Tibial nerve (tissue), 4 donors: ENCODE results near the gene TNIK. TPM values are rescaled to one million over a fixed set of nuclear protein-coding genes. Genes with fewer than 3 reads are reported as not detected.

Source experiments
- DNase-seq, 2 donors: peaks; one replicate each; pipeline ENCODE4 v3.0.0-alpha.2; 2019; ENCODE audit warnings: low spot score in 2 of 2
- H3K27ac ChIP-seq, 4 donors: fragments of 200-600 bp; sonication (generic) in 3 of 4; one replicate each; pipeline ENCODE4 v1.5.1; 2017 to 2019; ENCODE audit warnings: mild to moderate bottlenecking in 1 of 4
- H3K27me3 ChIP-seq, 2 donors: fragments of 200-600 bp; sonication (generic) in 1 of 2; one replicate each; pipeline versions ENCODE4 v1.5.1 to v1.6.0; 2017 to 2019
- H3K36me3 ChIP-seq, 3 donors: fragments of 200-600 bp; sonication (generic); one replicate each; pipeline ENCODE4 v1.5.1; 2018 to 2019
- H3K4me1 ChIP-seq, 4 donors: fragments of 200-600 bp; sonication (generic) in 3 of 4; one replicate each; pipeline ENCODE4 v1.5.1; 2017 to 2019
- H3K4me3 ChIP-seq, 4 donors: fragments of 200-600 bp; sonication (generic) in 3 of 4; one replicate each; pipeline ENCODE4 v1.5.1; 2017 to 2019; ENCODE audit warnings: mild to moderate bottlenecking in 1 of 4, moderate library complexity in 1 of 4
- H3K9me3 ChIP-seq, 4 donors: fragments of 200-600 bp; sonication (generic) in 3 of 4; one replicate each; pipeline ENCODE4 v1.5.1; 2017 to 2019
- CTCF ChIP-seq, 5 experiments: fragments of 200-600 bp in 3 of 5; fragments of 450-650 bp in 2 of 5; sonication (generic) in 3 of 5; IDR thresholded peaks; one replicate each; pipeline ENCODE4 v1.5.1; 2016 to 2019; ENCODE audit warnings: antibody characterized with exemption in 5 of 5, mild to moderate bottlenecking in 3 of 5, moderate library complexity in 2 of 5
- EP300 ChIP-seq, 2 donors: sonication (generic); formaldehyde crosslinking; IDR thresholded peaks; one replicate each; pipeline ENCODE4 v1.6.1; 2017; ENCODE audit warnings: antibody characterized with exemption in 2 of 2, mild to moderate bottlenecking in 1 of 2
- POLR2A ChIP-seq, 2 donors: fragments of 450-650 bp; IDR thresholded peaks; one replicate each; pipeline ENCODE4 v1.6.1; 2017; ENCODE audit warnings: antibody characterized with exemption in 2 of 2, mild to moderate bottlenecking in 2 of 2, moderate library complexity in 2 of 2
- WGBS, 2 donors: methylation state at CpG; one replicate each; pipeline ENCODE4 v1.1.5; 2018; 5-methylcytosine and 5-hydroxymethylcytosine counted together
- total RNA-seq, 4 donors: library from RNA; depleted of rRNA; stranded (reverse); fragments of >200 nt; gene quantifications; one replicate each; pipeline ENCODE4 v1.1.0, GENCODE V29; 2016

TNIK gene
- total RNA-seq, 4 donors from 2014 or later: 5.4 to 11.1 (median 7.5) TPM

DNA sequence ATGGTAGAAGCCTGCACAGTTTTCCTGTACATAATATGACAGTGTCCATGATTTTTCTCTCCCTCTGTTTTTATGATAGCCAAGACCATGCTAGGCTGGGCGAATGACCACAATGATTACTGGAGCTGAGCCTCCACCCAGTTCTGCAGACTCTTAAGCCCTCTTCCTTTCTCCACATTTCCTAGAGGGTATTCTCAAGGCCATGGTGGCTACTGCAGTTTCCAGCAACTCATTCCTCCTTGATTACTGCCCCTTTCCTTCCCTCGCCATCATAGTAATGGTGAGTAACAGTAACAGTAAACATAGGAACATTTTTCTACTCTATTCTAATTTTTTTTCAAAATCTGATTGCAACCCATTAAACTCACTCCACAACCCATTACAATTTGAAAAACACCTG lies 20.2 kb downstream of the TNIK start:
- no peak for TF ChIP-seq CTCF (IDR thresholded peaks at IDR 0.05)
- no peak for TF ChIP-seq POLR2A (IDR thresholded peaks at IDR 0.05)
- no peak for TF ChIP-seq EP300 (IDR thresholded peaks at IDR 0.05)
- DNase-seq: no peak
- 93 to 96% methylated on average over 2 of the region's 2 CpGs for WGBS, 2 donors
- no peak overlapping the region for H3K4me3 ChIP-seq
- H3K9me3 ChIP-seq: no peaks in the 10 kb centered on the region
- no peaks in the 10 kb centered on the region for H3K27me3 ChIP-seq
- H3K36me3 ChIP-seq: no peaks in the 10 kb centered on the region
- no peak overlapping the region for H3K27ac ChIP-seq
- no peaks in the 10 kb centered on the region for H3K4me1 ChIP-seq

GRCh38 chr3:171437115-171437756 lies 23.0 kb downstream of the TNIK start:
- Histone ChIP-seq H3K36me3 (no peaks in the 10 kb centered on the region), H3K4me1 (no peaks in the 10 kb centered on the region), H3K27me3 (no peaks in the 10 kb centered on the region), H3K27ac (no peak overlapping the region), H3K9me3 (peaks cover 0 to 5% (median 0%) of the 10 kb centered on the region in 4 donors), H3K4me3 (no peak overlapping the region)
- WGBS, 2 donors: 50 to 64% methylated on average over 3 of the region's 3 CpGs
- TF ChIP-seq EP300 (IDR thresholded peaks at IDR 0.05): no peak
- no peak for TF ChIP-seq CTCF (IDR thresholded peaks at IDR 0.05)
- no peak for TF ChIP-seq POLR2A (IDR thresholded peaks at IDR 0.05)
- no peak for DNase-seq

- no peak overlapping the region for H3K27ac ChIP-seq
- H3K36me3 ChIP-seq: no peaks in the 10 kb centered on the region
- 62 to 72% methylated on average over 3 of the region's 3 CpGs for WGBS, 2 donors
- no peak overlapping the region for H3K4me3 ChIP-seq
- H3K9me3 ChIP-seq: peaks cover 0 to 5% (median 0%) of the 10 kb centered on the region in 4 donors
- H3K4me1 ChIP-seq: no peaks in the 10 kb centered on the region
- no peaks in the 10 kb centered on the region for H3K27me3 ChIP-seq
- no peak for DNase-seq
- TF ChIP-seq EP300 (IDR thresholded peaks at IDR 0.05) (no peak), CTCF (IDR thresholded peaks at IDR 0.05) (no peak), POLR2A (IDR thresholded peaks at IDR 0.05) (no peak)
Observed at GRCh38 chr3:171436380-171436779, 23.8 kb downstream of the TNIK start.

GRCh38 chr3:171435757-171436156 lies 24.4 kb downstream of the TNIK start:
- Histone ChIP-seq H3K27ac (no peak overlapping the region), H3K9me3 (peaks cover 0 to 5% (median 0%) of the 10 kb centered on the region in 4 donors), H3K4me3 (no peak overlapping the region), H3K4me1 (no peaks in the 10 kb centered on the region), H3K27me3 (no peaks in the 10 kb centered on the region), H3K36me3 (no peaks in the 10 kb centered on the region)
- TF ChIP-seq POLR2A (IDR thresholded peaks at IDR 0.05) (no peak), CTCF (IDR thresholded peaks at IDR 0.05) (no peak), EP300 (IDR thresholded peaks at IDR 0.05) (no peak)
- no peak for DNase-seq

- Histone ChIP-seq H3K4me1 (no peaks in the 10 kb centered on the region), H3K27me3 (no peaks in the 10 kb centered on the region), H3K36me3 (no peaks in the 10 kb centered on the region), H3K27ac (no peak overlapping the region), H3K4me3 (no peak overlapping the region), H3K9me3 (peaks cover 0 to 5% (median 0%) of the 10 kb centered on the region in 4 donors)
- WGBS, 2 donors: 85 to 89% methylated on average over 1 of the region's 1 CpG
- DNase-seq: no peak
- TF ChIP-seq POLR2A (IDR thresholded peaks at IDR 0.05): no peak
Observed at GRCh38 chr3:171435143-171435542, 25.1 kb downstream of the TNIK start.
